GM12865 (cell line): ENCODE measurements around the gene MOCOS.
"Not testable (repeated sequence)": the region's sequence is repeated elsewhere in the genome, so short reads cannot be mapped to it uniquely, and the experiment has no call there.

ENCODE experiments used
- DNase-seq: peaks from one replicate; pipeline ENCODE4 v3.0.0; 2010; ENCODE audit warnings: low read depth
- H3K4me3 ChIP-seq: 2 replicates; pipeline ENCODE4 v1.5.1; 2011; ENCODE audit warnings: mild to moderate bottlenecking, low read depth, low read length, control low read depth
- CTCF ChIP-seq: IDR thresholded peaks from 2 replicates; pipeline ENCODE4 v1.5.1; 2011; ENCODE audit warnings: low read length, control low read depth, low read depth, inconsistent platforms; ENCODE audit not compliant: insufficient read depth; ENCODE audit errors: missing control alignments

The MOCOS gene

GRCh38 chr18:36212301-36213171, 25.2 kb downstream of the MOCOS start:
- DNase-seq = no peak
- TF ChIP-seq CTCF = no peak
- H3K4me3 ChIP-seq = no peak overlapping the region

- DNase-seq = no peak
- no peak overlapping the region for H3K4me3 ChIP-seq
- no peak for TF ChIP-seq CTCF
These were observed 27.5 kb downstream of the MOCOS start for GRCh38 chr18:36214811-36215210.

- H3K4me3 ChIP-seq = no peak overlapping the region
- no peak for DNase-seq
- no peak for TF ChIP-seq CTCF
These were observed 28.3 kb downstream of the MOCOS start for GRCh38 chr18:36215577-36215976.

- TF ChIP-seq CTCF = no peak
- no peak for DNase-seq
- H3K4me3 ChIP-seq = no peak overlapping the region
These were observed 30.1 kb downstream of the MOCOS start for GRCh38 chr18:36217348-36217747.

- no peak for DNase-seq
- no peak overlapping the region for H3K4me3 ChIP-seq
- no peak for TF ChIP-seq CTCF
These were observed 41.9 kb downstream of the MOCOS start for GRCh38 chr18:36229188-36229587.

GRCh38 chr18:36240510-36240909, 53.2 kb downstream of the MOCOS start:
- not testable (repeated sequence) for H3K4me3 ChIP-seq, DNase-seq

GRCh38 chr18:36241831-36242230, 54.5 kb downstream of the MOCOS start:
- no peak for TF ChIP-seq CTCF
- H3K4me3 ChIP-seq = no peak overlapping the region
- no peak for DNase-seq
